ENCODE results near the gene AIP.

Gene AIP

GRCh38 chr11:67538306-67538705 is 55.5 kb downstream of the AIP start:
- no peak for DNase-seq

- DNase-seq, result no peak
Observed at GRCh38 chr11:67538823-67539505, 56.1 kb downstream of the AIP start.

- no peak for DNase-seq
Observed at GRCh38 chr11:67539550-67539949, 56.7 kb downstream of the AIP start.

Measured in activated CD4-positive, alpha-beta T cell treated with anti-CD3 and anti-CD28 coated beads for 4 hours (primary cell).